Activated B cell treated with CpG ODN at 0.5 μM for 24 hours (primary cell): ENCODE data around the gene PMVK. TPM values are rescaled to one million over a fixed set of nuclear protein-coding genes. Genes with fewer than 3 reads are reported as not detected.
A peak's percentile ranks its signal among the peaks of the same experiment; 100 is the strongest.

Experiments used
- ATAC-seq: fragments of 200-7000 bp; cut with Tn5 transposase; one replicate; pipeline ENCODE4 v1.10.0; 2021; ENCODE audit warnings: low read depth, mild to moderate bottlenecking, moderate library complexity
- CTCF ChIA-PET: fragments of 350-600 bp; sonication (Branson Sonifier 250); formaldehyde crosslinking; loops from one replicate; lab custom pipeline; 2021; ENCODE audit warnings: antibody characterized with exemption; lab: Charles Lee
- POLR2A ChIA-PET: fragments of 350-600 bp; sonication (Branson Sonifier 250); formaldehyde crosslinking; loops from one replicate; lab custom pipeline; 2021; ENCODE audit warnings: antibody characterized with exemption; lab: Charles Lee
- DNase-seq: peaks from one replicate; pipeline ENCODE4 v3.0.0; 2022
- H3K27ac Mint-ChIP-seq: one replicate; pipeline ENCODE4 v1.8.0; 2020; ENCODE audit warnings: mixed read lengths
- H3K27me3 Mint-ChIP-seq: one replicate; pipeline ENCODE4 v1.8.0; 2021; ENCODE audit warnings: mixed read lengths
- H3K36me3 Mint-ChIP-seq: one replicate; pipeline ENCODE4 v1.8.0; 2021; ENCODE audit warnings: low read depth, mixed read lengths
- H3K4me1 Mint-ChIP-seq: one replicate; pipeline ENCODE4 v1.8.0; 2021; ENCODE audit warnings: mixed read lengths
- H3K4me3 Mint-ChIP-seq: one replicate; pipeline ENCODE4 v1.8.0; 2020; ENCODE audit warnings: mild to moderate bottlenecking, mixed read lengths
- H3K9me3 Mint-ChIP-seq: one replicate; pipeline ENCODE4 v1.8.0; 2020; ENCODE audit warnings: mixed read lengths
- intact Hi-C: fragments of 100-400 bp; cut with micrococcal nuclease; formaldehyde crosslinking; loops from one replicate; pipeline ENCODE4 v1.15.1; 2024
- total RNA-seq: library from RNA; stranded (reverse); gene quantifications from 2 replicates; pipeline ENCODE4 v1.2.3, GENCODE V29; 2022
- TF ChIP-seq, protein P1 (sequence below): fragments of 200-600 bp; IDR thresholded peaks from one replicate; pipeline ENCODE4 v1.8.0; 2022; ENCODE audit warnings: antibody characterized with exemption, mild to moderate bottlenecking

The PMVK gene
- total RNA-seq, 1 donor from 2014 or later = 24.6 TPM

GRCh38 chr1:154878371-154879037 is 58.0 kb downstream of the PMVK start:
- Mint-ChIP-seq H3K9me3 (no peaks in the 10 kb centered on the region), H3K4me1 (no peaks in the 10 kb centered on the region), H3K4me3 (no peak overlapping the region), H3K27ac (no peak overlapping the region), H3K27me3 (no peaks in the 10 kb centered on the region), H3K36me3 (no peaks in the 10 kb centered on the region)
- CTCF ChIA-PET = interaction anchor here (0.7 to 2.7 kb wide), 19 partner anchors 12 to 398 kb away, joined by 3 to 36 read pairs (median 4); no protein-coding TSS in a partner anchor
- POLR2A ChIA-PET = interaction anchor here (0.8 to 1.6 kb wide), 3 partner anchors 15 to 320 kb away, joined by 3 to 10 read pairs (median 4); partner anchors contain the start of gene UBE2Q1
- TF ChIP-seq, protein P1, sequence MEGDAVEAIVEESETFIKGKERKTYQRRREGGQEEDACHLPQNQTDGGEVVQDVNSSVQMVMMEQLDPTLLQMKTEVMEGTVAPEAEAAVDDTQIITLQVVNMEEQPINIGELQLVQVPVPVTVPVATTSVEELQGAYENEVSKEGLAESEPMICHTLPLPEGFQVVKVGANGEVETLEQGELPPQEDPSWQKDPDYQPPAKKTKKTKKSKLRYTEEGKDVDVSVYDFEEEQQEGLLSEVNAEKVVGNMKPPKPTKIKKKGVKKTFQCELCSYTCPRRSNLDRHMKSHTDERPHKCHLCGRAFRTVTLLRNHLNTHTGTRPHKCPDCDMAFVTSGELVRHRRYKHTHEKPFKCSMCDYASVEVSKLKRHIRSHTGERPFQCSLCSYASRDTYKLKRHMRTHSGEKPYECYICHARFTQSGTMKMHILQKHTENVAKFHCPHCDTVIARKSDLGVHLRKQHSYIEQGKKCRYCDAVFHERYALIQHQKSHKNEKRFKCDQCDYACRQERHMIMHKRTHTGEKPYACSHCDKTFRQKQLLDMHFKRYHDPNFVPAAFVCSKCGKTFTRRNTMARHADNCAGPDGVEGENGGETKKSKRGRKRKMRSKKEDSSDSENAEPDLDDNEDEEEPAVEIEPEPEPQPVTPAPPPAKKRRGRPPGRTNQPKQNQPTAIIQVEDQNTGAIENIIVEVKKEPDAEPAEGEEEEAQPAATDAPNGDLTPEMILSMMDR = no peak
- intact Hi-C loops = loop anchor here (1.0 to 2.0 kb wide), 5 partner anchors 118 to 399 kb away; no protein-coding TSS in a partner anchor
- ATAC-seq = peak; percentile 99
- peak; percentile 64 for DNase-seq

DNA sequence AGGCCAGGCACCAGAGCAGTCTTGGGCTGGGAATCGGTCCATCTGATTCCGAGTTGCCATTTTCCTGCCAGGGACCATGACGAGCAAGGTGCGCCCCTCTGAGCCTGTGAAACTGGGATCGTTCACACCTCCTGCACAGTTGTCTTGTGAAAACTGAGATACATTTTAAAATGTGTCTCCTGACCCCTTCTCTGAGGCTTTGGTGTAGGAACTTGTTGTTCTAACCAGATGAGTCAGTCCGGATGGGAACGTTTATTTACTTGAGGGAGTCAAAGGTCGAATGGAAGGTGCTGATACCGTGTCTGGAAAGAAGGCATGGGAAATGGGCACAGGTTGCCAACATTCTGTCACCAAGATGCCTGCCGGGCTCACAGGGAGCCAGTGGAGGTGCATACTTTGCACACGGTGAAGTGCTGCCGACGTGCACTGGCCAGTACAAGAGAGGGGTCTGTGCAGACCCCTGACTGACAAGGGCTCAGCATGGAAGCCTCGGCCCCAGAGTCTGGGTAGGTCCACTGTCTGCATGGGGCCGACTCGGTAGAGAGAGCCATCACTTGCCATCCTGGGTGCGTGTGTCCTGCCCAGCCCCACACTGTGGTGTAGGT is 59.0 kb downstream of the PMVK start:
- POLR2A ChIA-PET = interaction anchor here (1.6 kb wide), 1 partner anchor 318 kb away, joined by 10 read pairs; no protein-coding TSS in a partner anchor
- no peaks in the 10 kb centered on the region for H3K27me3 Mint-ChIP-seq
- intact Hi-C loops = no loop called here
- H3K36me3 Mint-ChIP-seq = no peaks in the 10 kb centered on the region
- H3K9me3 Mint-ChIP-seq = no peaks in the 10 kb centered on the region
- no peak for ATAC-seq
- TF ChIP-seq, protein P1 = no peak
- CTCF ChIA-PET = interaction anchor here (1.1 to 2.7 kb wide), 6 partner anchors 108 to 397 kb away, joined by 3 to 36 read pairs (median 6); no protein-coding TSS in a partner anchor
- H3K27ac Mint-ChIP-seq = no peak overlapping the region
- no peak overlapping the region for H3K4me3 Mint-ChIP-seq
- DNase-seq = no peak
- no peaks in the 10 kb centered on the region for H3K4me1 Mint-ChIP-seq

GRCh38 chr1:154876842-154877369 is 59.6 kb downstream of the PMVK start:
- no peak overlapping the region for H3K27ac Mint-ChIP-seq
- DNase-seq (no peak), ATAC-seq (no peak)
- ChIA-PET POLR2A (no interaction called here), CTCF (interaction anchor here (0.8 to 2.3 kb wide), 5 partner anchors 17 to 396 kb away, joined by 3 to 8 read pairs (median 3); no protein-coding TSS in a partner anchor)
- H3K27me3 Mint-ChIP-seq = no peaks in the 10 kb centered on the region
- H3K9me3 Mint-ChIP-seq = no peaks in the 10 kb centered on the region
- intact Hi-C loops = no loop called here
- TF ChIP-seq, protein P1 = no peak
- no peaks in the 10 kb centered on the region for H3K4me1 Mint-ChIP-seq
- no peaks in the 10 kb centered on the region for H3K36me3 Mint-ChIP-seq
- no peak overlapping the region for H3K4me3 Mint-ChIP-seq

Other genes starting within 250 kb of the PMVK start
- gene KCNN3, start 66.4 kb downstream of the PMVK start, total RNA-seq = 0.44 and 1.1 TPM in 2 replicates
- 42.4 and 43.2 TPM in 2 replicates for gene PBXIP1, start 19.4 kb upstream of the PMVK start, total RNA-seq
- 33.1 and 38.1 TPM in 2 replicates for gene PYGO2, start 25.1 kb upstream of the PMVK start, total RNA-seq
- 59.3 and 60.9 TPM in 2 replicates for gene SHC1, start 34.0 kb upstream of the PMVK start, total RNA-seq
- gene CKS1B, start 38.0 kb upstream of the PMVK start, total RNA-seq = 25.3 and 26.6 TPM in 2 replicates
- gene FLAD1, start 46.6 kb upstream of the PMVK start, total RNA-seq = 64.1 and 69.0 TPM in 2 replicates
- gene LENEP, start 56.9 kb upstream of the PMVK start, total RNA-seq = 1.8 and 2.4 TPM in 2 replicates
- gene ZBTB7B, start 66.1 kb upstream of the PMVK start, total RNA-seq = 56.2 and 56.6 TPM in 2 replicates
- 1.0 TPM in 1 of 2 replicates, not detected in the other for gene DCST2, start 97.1 kb upstream of the PMVK start, total RNA-seq
- not detected in 2 replicates for gene DCST1, start 97.1 kb upstream of the PMVK start, total RNA-seq
- 11.3 and 13.7 TPM in 2 replicates for gene ADAM15, start 114.6 kb upstream of the PMVK start, total RNA-seq
- 7.8 and 9.5 TPM in 2 replicates for gene EFNA4, start 127.0 kb upstream of the PMVK start, total RNA-seq
- 1.2 and 1.7 TPM in 2 replicates for gene EFNA3, start 142.1 kb upstream of the PMVK start, total RNA-seq
- gene EFNA1, start 191.2 kb upstream of the PMVK start, total RNA-seq = 0.29 TPM in 1 of 2 replicates, not detected in the other
- gene SLC50A1, start 199.1 kb upstream of the PMVK start, total RNA-seq = 77.3 and 85.2 TPM in 2 replicates
- gene DPM3, start 203.8 kb upstream of the PMVK start, total RNA-seq = 33.2 and 36.8 TPM in 2 replicates
- 128 and 132 TPM in 2 replicates for gene KRTCAP2, start 236.6 kb upstream of the PMVK start, total RNA-seq
- 1.2 and 1.9 TPM in 2 replicates for gene TRIM46, start 237.1 kb upstream of the PMVK start, total RNA-seq